Endothelial cell of umbilical vein (primary cell): ENCODE measurements around the gene ZHX3.

Experiments used
- EZH2 ChIP-seq: IDR thresholded peaks from 2 replicates; pipeline ENCODE4 v1.6.1; 2012; ENCODE audit warnings: borderline replicate concordance, low read depth, mild to moderate bottlenecking, moderate library complexity, low read length, inconsistent platforms; ENCODE audit not compliant: severe bottlenecking
- JUN ChIP-seq: IDR thresholded peaks from 2 replicates; pipeline ENCODE4 v1.6.1; 2011; ENCODE audit warnings: borderline replicate concordance, low read depth; ENCODE audit not compliant: insufficient read length, insufficient read depth
- POLR2A ChIP-seq: IDR thresholded peaks from 2 replicates; pipeline ENCODE4 v1.6.1; 2012; ENCODE audit warnings: low read depth, mild to moderate bottlenecking, control low read depth, low read length
- POLR2AphosphoS5 ChIP-seq: IDR thresholded peaks from 2 replicates; pipeline ENCODE4 v1.6.1; 2012; ENCODE audit warnings: low read depth, mild to moderate bottlenecking, control low read depth, low read length, moderate library complexity; ENCODE audit not compliant: insufficient read depth
- TF ChIP-seq, protein P1 (sequence below), 2 donors: IDR thresholded peaks; 1 replicate in 1 of 2; 2 replicates in 1 of 2; pipeline ENCODE4 v1.5.1; 2011; ENCODE audit warnings: low read length in 2 of 2, mild to moderate bottlenecking in 2 of 2, moderate library complexity in 2 of 2, control low read depth in 1 of 2, inconsistent platforms in 1 of 2, low read depth in 1 of 2; ENCODE audit not compliant: insufficient read depth in 1 of 2; ENCODE audit errors: extremely low read depth in 1 of 2

DNA sequence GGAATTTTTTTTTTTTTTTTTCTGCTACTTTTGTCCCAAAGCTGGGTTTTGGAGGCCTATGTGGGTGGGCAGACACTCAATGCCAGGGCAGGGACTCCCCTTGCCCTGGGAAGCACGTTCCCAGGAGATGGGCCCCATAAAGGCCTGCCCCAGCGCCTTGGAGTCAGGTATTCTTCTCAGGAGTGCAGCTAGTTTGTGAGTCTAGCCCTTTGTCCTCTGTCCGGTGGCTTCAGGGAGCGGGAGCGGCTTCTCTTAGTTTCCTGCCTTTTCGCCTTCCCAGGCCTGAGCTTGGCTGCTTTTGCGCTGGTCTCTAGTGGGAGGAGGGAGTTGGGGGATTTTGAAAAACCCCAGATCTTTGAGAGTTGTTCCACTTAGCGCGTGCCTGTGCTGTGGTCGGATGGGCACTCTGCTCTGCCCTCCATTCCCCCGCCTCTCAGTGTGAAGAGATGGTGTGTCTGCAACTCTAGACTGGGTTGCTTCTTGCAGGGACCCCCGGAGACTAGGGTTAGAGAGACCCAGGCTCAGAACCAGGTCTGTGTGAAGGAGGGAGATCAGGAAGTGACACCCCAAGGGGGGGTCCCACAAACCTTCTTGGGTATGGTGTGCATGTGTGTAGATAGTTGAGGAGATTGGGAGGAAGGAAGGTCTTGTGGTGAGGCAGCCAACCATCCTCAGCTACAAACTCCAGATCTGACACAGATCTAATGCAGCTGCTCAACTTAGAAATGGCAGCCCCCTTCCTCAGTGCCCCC is 178.9 kb downstream of the ZHX3 start:
- TF ChIP-seq, protein P1, sequence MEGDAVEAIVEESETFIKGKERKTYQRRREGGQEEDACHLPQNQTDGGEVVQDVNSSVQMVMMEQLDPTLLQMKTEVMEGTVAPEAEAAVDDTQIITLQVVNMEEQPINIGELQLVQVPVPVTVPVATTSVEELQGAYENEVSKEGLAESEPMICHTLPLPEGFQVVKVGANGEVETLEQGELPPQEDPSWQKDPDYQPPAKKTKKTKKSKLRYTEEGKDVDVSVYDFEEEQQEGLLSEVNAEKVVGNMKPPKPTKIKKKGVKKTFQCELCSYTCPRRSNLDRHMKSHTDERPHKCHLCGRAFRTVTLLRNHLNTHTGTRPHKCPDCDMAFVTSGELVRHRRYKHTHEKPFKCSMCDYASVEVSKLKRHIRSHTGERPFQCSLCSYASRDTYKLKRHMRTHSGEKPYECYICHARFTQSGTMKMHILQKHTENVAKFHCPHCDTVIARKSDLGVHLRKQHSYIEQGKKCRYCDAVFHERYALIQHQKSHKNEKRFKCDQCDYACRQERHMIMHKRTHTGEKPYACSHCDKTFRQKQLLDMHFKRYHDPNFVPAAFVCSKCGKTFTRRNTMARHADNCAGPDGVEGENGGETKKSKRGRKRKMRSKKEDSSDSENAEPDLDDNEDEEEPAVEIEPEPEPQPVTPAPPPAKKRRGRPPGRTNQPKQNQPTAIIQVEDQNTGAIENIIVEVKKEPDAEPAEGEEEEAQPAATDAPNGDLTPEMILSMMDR (IDR thresholded peaks at IDR 0.05; ENCODE audit: extremely low read depth in 1 of 2, insufficient read depth in 1 of 2, low read depth in 1 of 2, low read length in 2 of 2), result no peak
- TF ChIP-seq POLR2AphosphoS5, result peak; percentile 9
- TF ChIP-seq POLR2A, result no peak
- TF ChIP-seq EZH2, result no peak
- TF ChIP-seq JUN, result no peak
